Measurements from ENCODE around the gene HSPA5. TPM values are rescaled to one million over a fixed set of nuclear protein-coding genes. Genes with fewer than 3 reads are reported as not detected.
A peak's percentile ranks its signal among the peaks of the same experiment; 100 is the strongest.
"Not testable (repeated sequence)": the region's sequence is repeated elsewhere in the genome, so short reads cannot be mapped to it uniquely, and the experiment has no call there.

Gene HSPA5
- total RNA-seq: 387 and 410 TPM in 2 replicates

GRCh38 chr9:125241000-125241862 is at the start of gene HSPA5:
TSS of gene HSPA5 (minus strand) at chr9:125241343. CDS start at chr9:125241126, 217 bp downstream.
- DNase-seq (ENCODE audit: low read depth): peak; percentile 99
- Histone ChIP-seq H3K27me3 (ENCODE audit: control insufficient read depth, insufficient read depth, low read length) (no peaks in the 10 kb centered on the region), H3K4me3 (ENCODE audit: low read depth, low read length) (peak within 1 kb of the TSS; percentile 95), H3K36me3 (ENCODE audit: control insufficient read depth, insufficient read depth, low read length) (no peaks in the 10 kb centered on the region)
- TF ChIP-seq CTCF (IDR thresholded peaks at IDR 0.05; ENCODE audit: insufficient read depth, low read length, poor library complexity, severe bottlenecking): peak; percentile 13

- not testable (repeated sequence) for DNase-seq (ENCODE audit: low read depth); H3K36me3 ChIP-seq (ENCODE audit: control insufficient read depth, insufficient read depth, low read length); H3K4me3 ChIP-seq (ENCODE audit: low read depth, low read length); H3K27me3 ChIP-seq (ENCODE audit: control insufficient read depth, insufficient read depth, low read length)
Measured at GRCh38 chr9:125286935-125287433, 45.8 kb upstream of the HSPA5 start.

- TF ChIP-seq CTCF (IDR thresholded peaks at IDR 0.05; ENCODE audit: insufficient read depth, low read length, poor library complexity, severe bottlenecking): no peak
- DNase-seq (ENCODE audit: low read depth): no peak
- Histone ChIP-seq H3K4me3 (ENCODE audit: low read depth, low read length) (no peak overlapping the region), H3K27me3 (ENCODE audit: control insufficient read depth, insufficient read depth, low read length) (no peaks in the 10 kb centered on the region), H3K36me3 (ENCODE audit: control insufficient read depth, insufficient read depth, low read length) (no peaks in the 10 kb centered on the region)
Measured at GRCh38 chr9:125284855-125285254, 43.7 kb upstream of the HSPA5 start.

GRCh38 chr9:125280945-125281344 is 39.8 kb upstream of the HSPA5 start:
- TF ChIP-seq CTCF (IDR thresholded peaks at IDR 0.05; ENCODE audit: insufficient read depth, low read length, poor library complexity, severe bottlenecking): no peak

GRCh38 chr9:125277411-125277810 is 36.3 kb upstream of the HSPA5 start:
- no peak overlapping the region for H3K4me3 ChIP-seq (ENCODE audit: low read depth, low read length)
- DNase-seq (ENCODE audit: low read depth): no peak
- H3K36me3 ChIP-seq (ENCODE audit: control insufficient read depth, insufficient read depth, low read length): no peaks in the 10 kb centered on the region
- H3K27me3 ChIP-seq (ENCODE audit: control insufficient read depth, insufficient read depth, low read length): no peaks in the 10 kb centered on the region
- no peak for TF ChIP-seq CTCF (IDR thresholded peaks at IDR 0.05; ENCODE audit: insufficient read depth, low read length, poor library complexity, severe bottlenecking)

More at GRCh38 chr9:125280945-125281344, 39.8 kb upstream of the HSPA5 start:
- Histone ChIP-seq H3K4me3 (ENCODE audit: low read depth, low read length) (no peak overlapping the region), H3K27me3 (ENCODE audit: control insufficient read depth, insufficient read depth, low read length) (no peaks in the 10 kb centered on the region), H3K36me3 (ENCODE audit: control insufficient read depth, insufficient read depth, low read length) (no peaks in the 10 kb centered on the region)
- DNase-seq (ENCODE audit: low read depth): no peak

- no peak for TF ChIP-seq CTCF (IDR thresholded peaks at IDR 0.05; ENCODE audit: insufficient read depth, low read length, poor library complexity, severe bottlenecking)
- Histone ChIP-seq H3K36me3 (ENCODE audit: control insufficient read depth, insufficient read depth, low read length) (no peaks in the 10 kb centered on the region), H3K4me3 (ENCODE audit: low read depth, low read length) (no peak overlapping the region), H3K27me3 (ENCODE audit: control insufficient read depth, insufficient read depth, low read length) (no peaks in the 10 kb centered on the region)
- no peak for DNase-seq (ENCODE audit: low read depth)
Measured at GRCh38 chr9:125276771-125277170, 35.6 kb upstream of the HSPA5 start.
